Neural progenitor cell (in vitro differentiated cells): ENCODE measurements around the gene NHSL1.

Source experiments
- EZH2phosphoT487 ChIP-seq: fragments of 200-600 bp; sonication (generic); IDR thresholded peaks from 2 replicates; pipeline ENCODE4 v1.6.1; 2017; ENCODE audit warnings: antibody characterized with exemption
- TF ChIP-seq, protein P1 (sequence below): fragments of 200-600 bp; sonication (generic); IDR thresholded peaks from 2 replicates; pipeline ENCODE4 v1.5.1; 2017; ENCODE audit warnings: antibody characterized with exemption, mild to moderate bottlenecking

DNA sequence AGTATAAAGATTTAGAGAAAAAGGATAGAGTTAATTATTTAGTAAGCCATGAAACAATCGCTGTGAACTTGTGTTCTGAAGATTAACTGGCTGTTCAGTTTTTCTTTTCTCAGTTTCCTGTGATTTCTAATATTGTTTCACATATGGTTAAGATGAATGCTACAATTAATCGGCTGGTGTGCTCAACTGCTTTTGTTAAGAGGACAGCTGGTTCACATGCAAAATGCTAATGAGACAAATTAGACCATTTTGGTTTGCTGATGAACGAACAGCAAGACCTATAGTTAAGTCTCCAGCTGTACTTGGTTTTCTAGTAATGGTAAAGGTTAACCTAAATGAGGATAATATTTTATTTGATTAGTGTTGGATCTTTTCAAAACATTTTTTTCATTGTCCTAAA, 10.8 kb upstream of the NHSL1 start:
- TF ChIP-seq, protein P1, sequence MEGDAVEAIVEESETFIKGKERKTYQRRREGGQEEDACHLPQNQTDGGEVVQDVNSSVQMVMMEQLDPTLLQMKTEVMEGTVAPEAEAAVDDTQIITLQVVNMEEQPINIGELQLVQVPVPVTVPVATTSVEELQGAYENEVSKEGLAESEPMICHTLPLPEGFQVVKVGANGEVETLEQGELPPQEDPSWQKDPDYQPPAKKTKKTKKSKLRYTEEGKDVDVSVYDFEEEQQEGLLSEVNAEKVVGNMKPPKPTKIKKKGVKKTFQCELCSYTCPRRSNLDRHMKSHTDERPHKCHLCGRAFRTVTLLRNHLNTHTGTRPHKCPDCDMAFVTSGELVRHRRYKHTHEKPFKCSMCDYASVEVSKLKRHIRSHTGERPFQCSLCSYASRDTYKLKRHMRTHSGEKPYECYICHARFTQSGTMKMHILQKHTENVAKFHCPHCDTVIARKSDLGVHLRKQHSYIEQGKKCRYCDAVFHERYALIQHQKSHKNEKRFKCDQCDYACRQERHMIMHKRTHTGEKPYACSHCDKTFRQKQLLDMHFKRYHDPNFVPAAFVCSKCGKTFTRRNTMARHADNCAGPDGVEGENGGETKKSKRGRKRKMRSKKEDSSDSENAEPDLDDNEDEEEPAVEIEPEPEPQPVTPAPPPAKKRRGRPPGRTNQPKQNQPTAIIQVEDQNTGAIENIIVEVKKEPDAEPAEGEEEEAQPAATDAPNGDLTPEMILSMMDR, result no peak
- TF ChIP-seq EZH2phosphoT487, result no peak
